K562 (cell line): ENCODE results near the gene DGKA. TPM values are rescaled to one million over a fixed set of nuclear protein-coding genes. Genes with fewer than 3 reads are reported as not detected.

Experiments used
- CCNT2 ChIP-seq: IDR thresholded peaks from 2 replicates; pipeline ENCODE4 v1.6.1; 2011; ENCODE audit warnings: borderline replicate concordance, low read depth, mild to moderate bottlenecking, moderate library complexity, mixed read lengths, low read length; ENCODE audit not compliant: insufficient read length; ENCODE audit errors: extremely low read depth
- CLOCK ChIP-seq: fragments of 250-450 bp; sonication (Bioruptor Pico); IDR thresholded peaks from 2 replicates; pipeline ENCODE4 v1.4.0; 2020; ENCODE audit warnings: mild to moderate bottlenecking, moderate library complexity, borderline replicate concordance
- CTCFL ChIP-seq: IDR thresholded peaks from 2 replicates; pipeline ENCODE4 v1.6.1; 2011; ENCODE audit warnings: borderline replicate concordance, low read depth, mild to moderate bottlenecking, moderate library complexity, low read length; ENCODE audit not compliant: insufficient read depth, poor library complexity, severe bottlenecking
- FOXA1 ChIP-seq: fragments of 450-650 bp; IDR thresholded peaks from 2 replicates; pipeline ENCODE4 v1.6.1; 2016; ENCODE audit warnings: mild to moderate bottlenecking, borderline replicate concordance
- KLF16 ChIP-seq: IDR thresholded peaks from 2 replicates; pipeline ENCODE4 v1.6.1; 2016; ENCODE audit warnings: antibody characterized with exemption
- LEF1 ChIP-seq: fragments of 450-650 bp; IDR thresholded peaks from 2 replicates; pipeline ENCODE4 v1.6.1; 2016; ENCODE audit warnings: mild to moderate bottlenecking
- MITF ChIP-seq: IDR thresholded peaks from 2 replicates; pipeline ENCODE4 v1.6.1; 2014; ENCODE audit warnings: antibody characterized with exemption
- NBN ChIP-seq: fragments of 450-650 bp; IDR thresholded peaks from 2 replicates; pipeline ENCODE4 v1.6.1; 2016; ENCODE audit warnings: low read depth, mild to moderate bottlenecking
- POLR2B ChIP-seq: fragments of 450-650 bp; IDR thresholded peaks from 2 replicates; pipeline ENCODE4 v1.6.1; 2018; ENCODE audit warnings: low read depth; ENCODE audit not compliant: partially characterized antibody
- RBM14 ChIP-seq: fragments of 200-400 bp; formaldehyde crosslinking; IDR thresholded peaks from 2 replicates; pipeline ENCODE4 v1.6.1; 2018; ENCODE audit warnings: low read depth, mild to moderate bottlenecking, low read length, moderate library complexity, borderline replicate concordance; ENCODE audit not compliant: insufficient read depth
- RCOR1 ChIP-seq, 2 experiments: IDR thresholded peaks; 2 replicates each; pipeline ENCODE4 v1.6.1; 2012; ENCODE audit warnings: low read depth in 2 of 2, low read length in 2 of 2, borderline replicate concordance in 1 of 2, improper control_type of control experiment in 1 of 2
- SRSF9 ChIP-seq: fragments of 200-400 bp; formaldehyde crosslinking; IDR thresholded peaks from 2 replicates; pipeline ENCODE4 v1.6.1; 2017; ENCODE audit warnings: low read depth, low read length, borderline replicate concordance
- SUPT5H ChIP-seq: fragments of 450-650 bp; IDR thresholded peaks from 2 replicates; pipeline ENCODE4 v1.6.1; 2016
- TCFL5 ChIP-seq: fragments of 250-450 bp; sonication (Bioruptor Pico); conservative IDR thresholded peaks from 2 replicates; pipeline ENCODE4 v1.6.1; 2021; ENCODE audit warnings: mild to moderate bottlenecking, moderate library complexity, matching md5 sums
- TFAM ChIP-seq: fragments of 250-450 bp; sonication (Bioruptor Pico); conservative IDR thresholded peaks from 2 replicates; pipeline ENCODE4 v1.5.0; 2021; ENCODE audit warnings: mild to moderate bottlenecking, moderate library complexity
- TGIF2 ChIP-seq: sonication (generic); formaldehyde crosslinking; IDR thresholded peaks from 2 replicates; pipeline ENCODE4 v1.8.1; 2022; ENCODE audit warnings: mild to moderate bottlenecking, missing genetic modification reagents, moderate library complexity
- THAP12 ChIP-seq: fragments of 250-450 bp; sonication (Bioruptor Pico); IDR thresholded peaks from 2 replicates; pipeline ENCODE4 v1.9.0; 2021; ENCODE audit warnings: mild to moderate bottlenecking, inconsistent platforms
- ZFP30 ChIP-seq: fragments of 250-450 bp; sonication (Bioruptor Pico); IDR thresholded peaks from 2 replicates; pipeline ENCODE4 v1.8.0; 2022; ENCODE audit warnings: moderate library complexity, mild to moderate bottlenecking, inconsistent platforms, borderline replicate concordance
- polyA plus RNA-seq, 8 experiments: library from polyadenylated mRNA; depleted of rRNA in 4 of 8; stranded (reverse) in 5 of 8; unstranded in 3 of 8; fragments of >200 nt; fragmentation: Nextera tagmentation in 2 of 8; fragmentation: Illumina TruSeq in 1 of 8; extraction: Ambion mirVana in 2 of 8; extraction: Trizol in 1 of 8; gene quantifications; 2 replicates each; pipeline versions ENCODE4 v1.2.1 to v1.2.3, GENCODE V29; 2011 to 2014; ENCODE audit warnings: inconsistent platforms in 1 of 8, missing spikeins in 1 of 8
- total RNA-seq, 7 experiments: library from RNA; depleted of rRNA in 6 of 7; stranded (reverse); fragments of >200 nt in 6 of 7; fragmentation: Illumina TruSeq in 2 of 7; extraction: Trizol in 2 of 7; gene quantifications; 2 replicates each; pipeline versions ENCODE4 v1.2.1 to v1.2.3, GENCODE V29; 2011 to 2021; ENCODE audit warnings: low replicate concordance in 1 of 7

DGKA gene
- total and polyA plus RNA-seq, 9 of the 15 experiments (the other 6 are each of a cell fraction or from before 2014, with no cell fraction given): 3.4 to 12.4 (median 6.2) TPM

- no peak for TF ChIP-seq TCFL5
- no peak for TF ChIP-seq SRSF9
- no peak for TF ChIP-seq KLF16
- peak; percentile 28; the same call in 1 of the 2 replicates for TF ChIP-seq TGIF2 (CRISPR knock-in tag)
- no peak for TF ChIP-seq TFAM (CRISPR knock-in tag)
- TF ChIP-seq NBN: 0 out of 2 replicates have a peak, but pooled peaks have one; percentile 26
- TF ChIP-seq CLOCK: no peak
- peak; percentile 82 for TF ChIP-seq SUPT5H
- no peak for TF ChIP-seq ZFP30
- TF ChIP-seq CCNT2: peak; percentile 74
- TF ChIP-seq RBM14: 0 out of 2 replicates have a peak, but pooled peaks have one; percentile 89
- no peak; a peak in 1 of 4 replicates for TF ChIP-seq RCOR1 (IDR thresholded peaks at IDR 0.05; ENCODE audit: borderline replicate concordance in 1 of 2, low read depth in 2 of 2, low read length in 2 of 2)
- TF ChIP-seq LEF1: no peak
- peak; percentile 75 for TF ChIP-seq POLR2B
- no peak for TF ChIP-seq MITF
- peak; percentile 14 for TF ChIP-seq CTCFL
- TF ChIP-seq FOXA1: no peak
- peak; percentile 42; the same call in 1 of the 2 replicates for TF ChIP-seq THAP12 (CRISPR knock-in tag)
Measured at GRCh38 chr12:55927588-55928502, 3.1 kb upstream of the DGKA start, which contains the start of gene PYM1 (continued).
